Activated CD8-positive, alpha-beta memory T cell treated with anti-CD3 and anti-CD28 coated beads for 36 hours (primary cell): Measurements from ENCODE around the gene CRISPLD2. TPM values are rescaled to one million over a fixed set of nuclear protein-coding genes. Genes with fewer than 3 reads are reported as not detected.

ENCODE experiments used
- CTCF ChIA-PET: fragments of 350-600 bp; sonication (Branson Sonifier 250); formaldehyde crosslinking; loops from one replicate; lab custom pipeline; 2021; ENCODE audit warnings: antibody characterized with exemption; lab: Charles Lee
- POLR2A ChIA-PET: fragments of 350-600 bp; sonication (Branson Sonifier 250); formaldehyde crosslinking; loops from one replicate; lab custom pipeline; 2021; ENCODE audit warnings: antibody characterized with exemption; lab: Charles Lee
- total RNA-seq, 2 experiments: library from RNA; stranded (reverse); gene quantifications; one replicate each; pipeline ENCODE4 v1.2.3, GENCODE V29; 2021

The CRISPLD2 gene
- total RNA-seq, 2 experiments from 2014 or later = 0.04 TPM; not detected in 1

GRCh38 chr16:84794626-84795025 lies 25.2 kb upstream of the CRISPLD2 start:
- ChIA-PET POLR2A (no interaction called here), CTCF (no interaction called here)

- POLR2A ChIA-PET = no interaction called here
- CTCF ChIA-PET = no interaction called here
Observed at GRCh38 chr16:84795329-84796053, 24.3 kb upstream of the CRISPLD2 start.

GRCh38 chr16:84800158-84800978 lies 19.4 kb upstream of the CRISPLD2 start:
- POLR2A ChIA-PET = no interaction called here

GRCh38 chr16:84803146-84803545 lies 16.6 kb upstream of the CRISPLD2 start:
- ChIA-PET POLR2A (no interaction called here), CTCF (no interaction called here)

More at GRCh38 chr16:84800158-84800978, 19.4 kb upstream of the CRISPLD2 start:
- CTCF ChIA-PET = interaction anchor here (0.6 kb wide), 1 partner anchor 84 kb away, joined by 3 read pairs; no protein-coding TSS in a partner anchor

GRCh38 chr16:84804326-84804725 lies 15.5 kb upstream of the CRISPLD2 start:
- ChIA-PET POLR2A (no interaction called here), CTCF (no interaction called here)

GRCh38 chr16:84806256-84806889 lies 13.4 kb upstream of the CRISPLD2 start:
- ChIA-PET CTCF (no interaction called here), POLR2A (no interaction called here)

GRCh38 chr16:84806890-84807258 lies 12.9 kb upstream of the CRISPLD2 start:
- CTCF ChIA-PET = no interaction called here
- POLR2A ChIA-PET = no interaction called here

- ChIA-PET CTCF (interaction anchor here (0.7 kb wide), 1 partner anchor 27 kb away, joined by 3 read pairs; no protein-coding TSS in a partner anchor), POLR2A (no interaction called here)
Observed at GRCh38 chr16:84807776-84808175, 12.0 kb upstream of the CRISPLD2 start.

GRCh38 chr16:84808826-84809225 lies 11.0 kb upstream of the CRISPLD2 start:
- ChIA-PET POLR2A (no interaction called here), CTCF (no interaction called here)

GRCh38 chr16:84810518-84811273 lies 9.1 kb upstream of the CRISPLD2 start:
- CTCF ChIA-PET = no interaction called here

GRCh38 chr16:84811529-84811928 lies 8.3 kb upstream of the CRISPLD2 start:
- POLR2A ChIA-PET = interaction anchor here (0.5 to 0.6 kb wide), 2 partner anchors 26 to 329 kb away, joined by 3 to 4 read pairs; no protein-coding TSS in a partner anchor
- CTCF ChIA-PET = no interaction called here

More at GRCh38 chr16:84810518-84811273, 9.1 kb upstream of the CRISPLD2 start:
- POLR2A ChIA-PET = interaction anchor here (0.6 kb wide), 1 partner anchor 329 kb away, joined by 4 read pairs; no protein-coding TSS in a partner anchor

GRCh38 chr16:84813141-84813934 lies 6.4 kb upstream of the CRISPLD2 start:
- ChIA-PET POLR2A (no interaction called here), CTCF (no interaction called here)

- POLR2A ChIA-PET = no interaction called here
Observed at GRCh38 chr16:84815462-84815861, 4.3 kb upstream of the CRISPLD2 start.

GRCh38 chr16:84816023-84816422 lies 3.8 kb upstream of the CRISPLD2 start:
- ChIA-PET POLR2A (no interaction called here), CTCF (no interaction called here)

More at GRCh38 chr16:84815462-84815861, 4.3 kb upstream of the CRISPLD2 start:
- CTCF ChIA-PET = interaction anchor here (0.6 kb wide), 1 partner anchor 38 kb away, joined by 3 read pairs; no protein-coding TSS in a partner anchor

GRCh38 chr16:84816485-84816884 lies 3.3 kb upstream of the CRISPLD2 start:
- ChIA-PET CTCF (no interaction called here), POLR2A (no interaction called here)

- ChIA-PET POLR2A (no interaction called here), CTCF (no interaction called here)
Observed at GRCh38 chr16:84817206-84817605, 2.6 kb upstream of the CRISPLD2 start.

- POLR2A ChIA-PET = no interaction called here
- CTCF ChIA-PET = no interaction called here
Observed at GRCh38 chr16:84817613-84818012, 2.2 kb upstream of the CRISPLD2 start.

- ChIA-PET POLR2A (no interaction called here), CTCF (no interaction called here)
Observed at GRCh38 chr16:84818133-84818532, 1.7 kb upstream of the CRISPLD2 start.
